HepG2 (cell line): ENCODE data around the gene TMEM63B. TPM values are rescaled to one million over a fixed set of nuclear protein-coding genes. Genes with fewer than 3 reads are reported as not detected.

Experiments
- ATF4 ChIP-seq, 2 experiments: fragments of 450-650 bp in 1 of 2; sonication (generic) in 1 of 2; formaldehyde crosslinking; IDR thresholded peaks; 2 replicates each; pipeline versions ENCODE4 v1.5.0 to v1.8.0; 2020 to 2022; ENCODE audit warnings: mild to moderate bottlenecking in 1 of 2, missing genetic modification reagents in 1 of 2
- GATA4 ChIP-seq: sonication (generic); IDR thresholded peaks from 2 replicates; pipeline ENCODE4 v1.6.1; 2016; ENCODE audit warnings: antibody characterized with exemption, low read depth, borderline replicate concordance
- HNF4G ChIP-seq, 2 experiments: sonication (generic) in 1 of 2; formaldehyde crosslinking in 1 of 2; IDR thresholded peaks; 2 replicates each; pipeline versions ENCODE4 v1.4.0 to v1.6.1; 2011 to 2020; ENCODE audit warnings: borderline replicate concordance in 2 of 2, low read depth in 2 of 2, mild to moderate bottlenecking in 2 of 2, low read length in 1 of 2, missing genetic modification reagents in 1 of 2, moderate library complexity in 1 of 2
- KIAA2018 ChIP-seq: sonication (generic); formaldehyde crosslinking; IDR thresholded peaks from 2 replicates; pipeline ENCODE4 v1.5.0; 2020; ENCODE audit warnings: mild to moderate bottlenecking, missing genetic modification reagents, borderline replicate concordance
- NFE2 ChIP-seq: sonication (generic); formaldehyde crosslinking; IDR thresholded peaks from 2 replicates; pipeline ENCODE4 v1.4.0; 2020; ENCODE audit warnings: missing genetic modification reagents
- SUZ12 ChIP-seq: fragments of 150-350 bp; IDR thresholded peaks from 2 replicates; pipeline ENCODE4 v1.6.1; 2014; ENCODE audit warnings: low read depth, low read length
- ZBTB20 ChIP-seq: sonication (generic); formaldehyde crosslinking; IDR thresholded peaks from 2 replicates; pipeline ENCODE4 v1.8.1; 2023; ENCODE audit warnings: missing genetic modification reagents, low read depth, mild to moderate bottlenecking, borderline replicate concordance
- ZBTB44 ChIP-seq: sonication (generic); formaldehyde crosslinking; IDR thresholded peaks from 2 replicates; pipeline ENCODE4 v1.4.0; 2020; ENCODE audit warnings: missing genetic modification reagents
- ZNF451 ChIP-seq: sonication (generic); formaldehyde crosslinking; IDR thresholded peaks from 2 replicates; pipeline ENCODE4 v1.5.0; 2020; ENCODE audit warnings: mild to moderate bottlenecking, missing genetic modification reagents
- ZNF781 ChIP-seq: sonication (generic); formaldehyde crosslinking; IDR thresholded peaks from 2 replicates; pipeline ENCODE4 v1.5.1; 2020; ENCODE audit warnings: borderline replicate concordance, mild to moderate bottlenecking, missing genetic modification reagents; ENCODE audit errors: not compliant biosample characterization
- polyA plus RNA-seq, 8 experiments: library from polyadenylated mRNA; depleted of rRNA in 3 of 8; stranded (reverse) in 7 of 8; unstranded in 1 of 8; fragments of >200 nt; fragmentation: Illumina TruSeq in 4 of 8; extraction: Trizol in 4 of 8; gene quantifications; 2 replicates each; pipeline versions ENCODE4 v1.2.1 to v1.2.3, GENCODE V29; 2011 to 2016; ENCODE audit warnings: low read depth in 4 of 8, missing spikeins in 1 of 8, mixed read lengths in 1 of 8; ENCODE audit not compliant: insufficient read depth in 1 of 8
- total RNA-seq, 5 experiments: library from RNA; depleted of rRNA; stranded (reverse); fragments of >200 nt; fragmentation: Illumina TruSeq; extraction: Trizol; gene quantifications; 2 replicates each; pipeline ENCODE4 v1.2.3, GENCODE V29; 2016; ENCODE audit warnings: low read depth in 1 of 5

Gene TMEM63B
- total and polyA plus RNA-seq, 2 of the 13 experiments (the other 11 are each of a cell fraction or from before 2014, with no cell fraction given): 27.4 to 75.8 TPM

- TF ChIP-seq ZBTB44 (CRISPR knock-in tag): no peak
- TF ChIP-seq ZNF451 (CRISPR knock-in tag): 0 out of 2 replicates have a peak, but pooled peaks have one; percentile 47
- TF ChIP-seq GATA4: 0 out of 2 replicates have a peak, but pooled peaks have one; percentile 25
- no peak for TF ChIP-seq NFE2 (CRISPR knock-in tag)
- peak; percentile 96 for TF ChIP-seq HNF4G (IDR thresholded peaks at IDR 0.05; ENCODE audit: borderline replicate concordance, low read depth, low read length)
- peak; percentile 92 for TF ChIP-seq HNF4G (CRISPR knock-in tag; IDR thresholded peaks at IDR 0.05; ENCODE audit: borderline replicate concordance, low read depth)
- TF ChIP-seq ZBTB20 (CRISPR knock-in tag): peak; percentile 87; the same call in 1 of the 2 replicates
- no peak for TF ChIP-seq SUZ12
- TF ChIP-seq KIAA2018 (CRISPR knock-in tag): no peak
- peak; percentile 44 for TF ChIP-seq ZNF781
- TF ChIP-seq ATF4 (CRISPR knock-in tag; IDR thresholded peaks at IDR 0.05): peak; percentile 92 to 100
Observed at GRCh38 chr6:44111434-44112417, 15.6 kb upstream of the TMEM63B start (continued).
